ENCODE results near the gene ZDHHC22.

The ZDHHC22 gene

GRCh38 chr14:77097700-77098528 is 43.7 kb downstream of the ZDHHC22 start, which contains the start of gene CIPC:
CIPC (plus strand) TSS chr14:77098258; CDS start chr14:77105709, 7,451 bp downstream.
- Histone ChIP-seq H3K36me3 (ENCODE audit: control insufficient read depth, low read length) (peaks cover 27% of the 10 kb centered on the region), H3K79me2 (ENCODE audit: control insufficient read depth, low read length) (peaks cover 65% of the 10 kb centered on the region), H3K9me2 (replicated peaks; ENCODE audit: control insufficient read depth, low read length) (no peaks in the 10 kb centered on the region)

GRCh38 chr14:77097006-77097699 is 44.4 kb downstream of the ZDHHC22 start:
- Histone ChIP-seq H3F3A (ENCODE audit: control insufficient read depth, insufficient read depth) (peaks cover 12% of the 10 kb centered on the region), H3K36me3 (ENCODE audit: control insufficient read depth, low read length) (peaks cover 22% of the 10 kb centered on the region), H3K79me2 (ENCODE audit: control insufficient read depth, low read length) (peaks cover 58% of the 10 kb centered on the region), H3K27me3 (ENCODE audit: control insufficient read depth, low read length) (no peaks in the 10 kb centered on the region), H3K27ac (ENCODE audit: low read depth, low read length) (peak overlapping the region; percentile 82), H3K9me3 (ENCODE audit: control insufficient read depth, insufficient read depth, low read length) (peaks cover 3% of the 10 kb centered on the region; the same call in 1 of the 2 replicates), H3K9me2 (replicated peaks; ENCODE audit: control insufficient read depth, low read length) (no peaks in the 10 kb centered on the region), H3K4me3 (ENCODE audit: low read length) (peak overlapping the region; percentile 94), H3K4me1 (ENCODE audit: control insufficient read depth, low read length) (peaks cover 50% of the 10 kb centered on the region), H3K4me2 (ENCODE audit: low read length) (peak overlapping the region; percentile 96), H4K20me1 (ENCODE audit: control insufficient read depth, insufficient read depth, low read depth, low read length) (no peaks in the 10 kb centered on the region)
- TF ChIP-seq, protein P1, sequence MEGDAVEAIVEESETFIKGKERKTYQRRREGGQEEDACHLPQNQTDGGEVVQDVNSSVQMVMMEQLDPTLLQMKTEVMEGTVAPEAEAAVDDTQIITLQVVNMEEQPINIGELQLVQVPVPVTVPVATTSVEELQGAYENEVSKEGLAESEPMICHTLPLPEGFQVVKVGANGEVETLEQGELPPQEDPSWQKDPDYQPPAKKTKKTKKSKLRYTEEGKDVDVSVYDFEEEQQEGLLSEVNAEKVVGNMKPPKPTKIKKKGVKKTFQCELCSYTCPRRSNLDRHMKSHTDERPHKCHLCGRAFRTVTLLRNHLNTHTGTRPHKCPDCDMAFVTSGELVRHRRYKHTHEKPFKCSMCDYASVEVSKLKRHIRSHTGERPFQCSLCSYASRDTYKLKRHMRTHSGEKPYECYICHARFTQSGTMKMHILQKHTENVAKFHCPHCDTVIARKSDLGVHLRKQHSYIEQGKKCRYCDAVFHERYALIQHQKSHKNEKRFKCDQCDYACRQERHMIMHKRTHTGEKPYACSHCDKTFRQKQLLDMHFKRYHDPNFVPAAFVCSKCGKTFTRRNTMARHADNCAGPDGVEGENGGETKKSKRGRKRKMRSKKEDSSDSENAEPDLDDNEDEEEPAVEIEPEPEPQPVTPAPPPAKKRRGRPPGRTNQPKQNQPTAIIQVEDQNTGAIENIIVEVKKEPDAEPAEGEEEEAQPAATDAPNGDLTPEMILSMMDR (IDR thresholded peaks at IDR 0.05; ENCODE audit: low read depth, low read length, poor library complexity, severe bottlenecking), result no peak
- TF ChIP-seq EZH2phosphoT487 (IDR thresholded peaks at IDR 0.05; ENCODE audit: borderline replicate concordance, low read length), result no peak

More at GRCh38 chr14:77097700-77098528, 43.7 kb downstream of the ZDHHC22 start, which contains the start of gene CIPC:
- Histone ChIP-seq H3K27ac (ENCODE audit: low read depth, low read length) (peak within 1 kb of the TSS; percentile 82), H3K4me3 (ENCODE audit: low read length) (peak within 1 kb of the TSS; percentile 94), H3K4me2 (ENCODE audit: low read length) (peak within 1 kb of the TSS; percentile 98), H4K20me1 (ENCODE audit: control insufficient read depth, insufficient read depth, low read depth, low read length) (no peaks in the 10 kb centered on the region), H3K9me3 (ENCODE audit: control insufficient read depth, insufficient read depth, low read length) (no peaks in the 10 kb centered on the region), H3F3A (ENCODE audit: control insufficient read depth, insufficient read depth) (peaks cover 12% of the 10 kb centered on the region), H3K27me3 (ENCODE audit: control insufficient read depth, low read length) (no peaks in the 10 kb centered on the region), H3K4me1 (ENCODE audit: control insufficient read depth, low read length) (peaks cover 58% of the 10 kb centered on the region)
- no peak for TF ChIP-seq EZH2phosphoT487 (IDR thresholded peaks at IDR 0.05; ENCODE audit: borderline replicate concordance, low read length)
- TF ChIP-seq, protein P1 (IDR thresholded peaks at IDR 0.05; ENCODE audit: low read depth, low read length, poor library complexity, severe bottlenecking), result no peak

DNA sequence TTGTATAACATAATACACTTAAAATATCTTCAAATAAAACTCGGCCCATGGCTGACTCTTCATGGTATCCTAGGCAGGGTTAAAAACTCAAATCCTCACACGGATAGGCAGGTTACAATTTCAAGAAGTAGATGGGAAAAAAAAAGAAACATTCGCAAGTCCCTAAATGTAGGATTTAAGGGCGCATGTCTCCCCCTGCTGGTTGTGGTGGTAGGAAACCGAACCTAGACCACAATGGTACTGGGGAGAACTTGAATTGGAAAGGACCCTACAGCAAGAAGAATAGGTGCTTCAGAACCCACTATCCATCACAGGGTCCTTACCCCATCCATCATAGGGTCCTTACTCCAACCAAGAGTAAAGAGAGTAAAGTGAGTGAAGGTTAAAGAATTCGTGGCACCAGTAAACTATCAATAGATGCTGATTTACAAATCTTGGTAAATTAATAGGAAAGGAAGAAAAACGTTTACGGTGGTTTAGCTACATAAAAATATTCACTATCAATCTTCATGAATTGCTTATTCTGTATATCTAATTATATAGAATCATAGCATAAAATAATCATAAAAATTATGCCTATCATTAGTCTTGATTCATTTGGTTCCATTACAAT is 46.8 kb downstream of the ZDHHC22 start:
- Histone ChIP-seq H3K36me3 (ENCODE audit: control insufficient read depth, low read length) (peaks cover 13% of the 10 kb centered on the region; the same call in 1 of the 2 replicates), H3K4me1 (ENCODE audit: control insufficient read depth, low read length) (peaks cover 26% of the 10 kb centered on the region), H3K4me2 (ENCODE audit: low read length) (no peak overlapping the region), H3K27ac (ENCODE audit: low read depth, low read length) (no peak overlapping the region), H3K9me2 (replicated peaks; ENCODE audit: control insufficient read depth, low read length) (no peaks in the 10 kb centered on the region), H4K20me1 (ENCODE audit: control insufficient read depth, insufficient read depth, low read depth, low read length) (no peaks in the 10 kb centered on the region), H3K4me3 (ENCODE audit: low read length) (no peak overlapping the region), H3F3A (ENCODE audit: control insufficient read depth, insufficient read depth) (peaks cover 12% of the 10 kb centered on the region), H3K27me3 (ENCODE audit: control insufficient read depth, low read length) (no peaks in the 10 kb centered on the region), H3K9me3 (ENCODE audit: control insufficient read depth, insufficient read depth, low read length) (peaks cover 14% of the 10 kb centered on the region), H3K79me2 (ENCODE audit: control insufficient read depth, low read length) (peaks cover 35% of the 10 kb centered on the region)
- TF ChIP-seq EZH2phosphoT487 (IDR thresholded peaks at IDR 0.05; ENCODE audit: borderline replicate concordance, low read length), result no peak
- TF ChIP-seq, protein P1 (IDR thresholded peaks at IDR 0.05; ENCODE audit: low read depth, low read length, poor library complexity, severe bottlenecking), result peak; percentile 87

Measured in DOHH2 (cell line).